ENCODE results near the gene KCNAB1.

- TF ChIP-seq CTCF (IDR thresholded peaks at IDR 0.05; ENCODE audit: poor library complexity) (no peak), EZH2 (IDR thresholded peaks at IDR 0.05; ENCODE audit: borderline replicate concordance) (no peak)
These were observed 461.6 kb downstream of the KCNAB1 start for GRCh38 chr3:156581954-156582353.

All from hepatocyte (in vitro differentiated cells).